Mucosa of descending colon (tissue), 3 donors: ENCODE data around the gene TOP2A. TPM values are rescaled to one million over a fixed set of nuclear protein-coding genes. Genes with fewer than 3 reads are reported as not detected.

Source experiments
- ATAC-seq: fragments of 200-7000 bp; cut with Tn5 transposase; one replicate; pipeline ENCODE4 v1.9.1; 2020; ENCODE audit warnings: mild to moderate bottlenecking, moderate library complexity
- DNase-seq, 3 donors: peaks; one replicate each; pipeline ENCODE4 v3.0.0-alpha.2; 2020
- H3K36me3 ChIP-seq: fragments of 200-600 bp; one replicate; pipeline ENCODE4 v1.8.0; 2021; ENCODE audit warnings: low read depth, mild to moderate bottlenecking
- H3K4me1 ChIP-seq: fragments of 200-600 bp; one replicate; pipeline ENCODE4 v1.8.0; 2021; ENCODE audit warnings: low read depth, mild to moderate bottlenecking
- H3K4me3 ChIP-seq: fragments of 200-600 bp; one replicate; pipeline ENCODE4 v1.8.0; 2021; ENCODE audit warnings: mild to moderate bottlenecking
- H3K9me3 ChIP-seq: fragments of 200-600 bp; one replicate; pipeline ENCODE4 v1.8.0; 2021; ENCODE audit warnings: mild to moderate bottlenecking
- CTCF ChIP-seq: fragments of 200-600 bp; IDR thresholded peaks from one replicate; pipeline ENCODE4 v1.8.0; 2022; ENCODE audit warnings: antibody characterized with exemption, mild to moderate bottlenecking
- intact Hi-C, 2 donors: fragments of 100-400 bp; cut with DNase I in 1 of 2; cut with micrococcal nuclease in 1 of 2; formaldehyde crosslinking; loops; one replicate each; pipeline versions ENCODE4 v1.11.0 to v1.11.1; 2022; cut with DNase I, micrococcal nuclease
- total RNA-seq, 3 donors: library from RNA; stranded (reverse); fragmentation: NEBNext Ultra II Directional in 2 of 3; extraction: Animal tissue kit (Norgen Biotek cat#: 25700) in 2 of 3; gene quantifications; one replicate each; pipeline versions ENCODE4 v1.2.1 to v1.2.4, GENCODE V29; 2021 to 2023
- donor health status: DM: no; HTN: no; CAD: no; lungs with moderate emphysema.
- donor health status: DM: no; HTN: no; CAD: no.
- donor health status: DM: no; HTN: yes; CAD: no.

TOP2A gene
- total RNA-seq, 3 donors from 2014 or later = 6.9 to 50.1 (median 11.4) TPM

DNA sequence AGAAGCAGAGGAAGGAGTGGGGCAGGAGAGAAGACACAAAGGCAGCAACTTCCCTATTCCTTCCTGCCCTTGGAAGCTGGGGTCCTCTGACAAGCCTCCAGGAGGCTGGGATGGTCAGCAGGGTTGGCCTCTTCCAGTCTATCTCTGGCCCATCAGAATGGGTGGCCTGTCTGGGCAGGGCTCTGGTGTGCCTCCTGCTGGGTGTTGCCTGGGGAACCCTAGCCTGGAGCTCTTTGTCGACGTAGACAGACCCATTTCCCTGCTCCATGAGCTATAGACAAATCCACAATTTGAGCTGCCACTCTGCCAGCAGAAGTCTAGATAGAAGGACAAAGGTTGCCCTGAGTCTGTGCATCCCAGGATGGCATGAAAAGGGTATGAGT is 36.9 kb upstream of the TOP2A start:
- intact Hi-C loops = no loop called here
- Histone ChIP-seq H3K4me3 (no peak overlapping the region), H3K4me1 (peaks cover 16% of the 10 kb centered on the region), H3K9me3 (no peaks in the 10 kb centered on the region), H3K36me3 (peaks cover 9% of the 10 kb centered on the region)
- no peak for TF ChIP-seq CTCF
- ATAC-seq (no peak), DNase-seq (no peak)

DNA sequence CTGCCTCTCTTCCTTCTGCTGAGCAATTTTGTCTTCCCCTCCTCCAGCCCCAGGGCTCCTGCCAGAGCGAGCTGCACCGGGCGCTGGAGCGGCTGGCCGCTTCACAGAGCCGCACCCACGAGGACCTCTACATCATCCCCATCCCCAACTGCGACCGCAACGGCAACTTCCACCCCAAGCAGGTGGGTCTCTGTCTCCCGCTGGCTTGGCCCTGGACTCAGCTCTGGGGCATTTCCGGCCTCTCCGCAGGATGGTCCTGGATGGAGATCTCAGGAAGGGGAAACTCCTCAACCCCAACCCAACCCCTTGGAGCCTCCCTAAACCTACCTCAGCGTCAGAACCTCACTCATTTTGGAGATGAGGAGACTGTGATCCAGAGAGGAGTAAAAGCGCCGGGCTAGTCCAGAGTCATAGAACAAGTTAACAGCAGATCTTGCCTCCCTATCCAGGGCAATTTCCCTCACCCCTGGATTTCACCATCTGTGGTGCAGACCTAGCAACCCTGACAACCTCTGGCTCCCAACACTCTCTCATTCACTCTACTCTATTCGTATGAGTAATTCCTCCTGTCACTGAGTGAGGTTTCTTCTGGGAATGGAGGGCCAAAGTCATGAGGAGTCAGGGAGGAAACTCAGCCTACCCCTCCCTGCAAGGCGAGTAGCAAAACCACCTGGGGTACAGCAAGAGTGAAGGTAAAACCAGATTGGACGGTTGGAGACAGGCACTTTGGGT is 36.4 kb upstream of the TOP2A start:
- no peak overlapping the region for H3K4me3 ChIP-seq
- peaks cover 9% of the 10 kb centered on the region for H3K36me3 ChIP-seq
- TF ChIP-seq CTCF = no peak
- peaks cover 21% of the 10 kb centered on the region for H3K4me1 ChIP-seq
- no peak for ATAC-seq
- intact Hi-C loops = no loop called here
- no peaks in the 10 kb centered on the region for H3K9me3 ChIP-seq
- DNase-seq = no peak

DNA sequence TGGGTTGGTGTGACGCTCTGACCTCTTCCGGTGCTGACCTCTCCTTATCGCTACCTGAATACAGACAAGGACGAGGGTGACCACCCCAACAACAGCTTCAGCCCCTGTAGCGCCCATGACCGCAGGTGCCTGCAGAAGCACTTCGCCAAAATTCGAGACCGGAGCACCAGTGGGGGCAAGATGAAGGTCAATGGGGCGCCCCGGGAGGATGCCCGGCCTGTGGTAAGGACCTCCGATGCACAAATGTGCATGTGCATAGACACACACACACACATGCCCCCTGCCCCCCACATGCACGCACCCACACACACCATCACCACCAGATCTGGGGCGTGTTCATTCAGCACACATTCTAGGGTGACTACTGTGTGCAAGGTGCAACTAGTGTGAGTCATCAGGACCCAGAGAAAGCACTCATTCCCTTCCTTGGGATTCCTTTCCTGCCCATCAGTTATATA is 35.3 kb upstream of the TOP2A start:
- intact Hi-C loops = no loop called here
- peaks cover 9% of the 10 kb centered on the region for H3K36me3 ChIP-seq
- peaks cover 32% of the 10 kb centered on the region for H3K4me1 ChIP-seq

DNA sequence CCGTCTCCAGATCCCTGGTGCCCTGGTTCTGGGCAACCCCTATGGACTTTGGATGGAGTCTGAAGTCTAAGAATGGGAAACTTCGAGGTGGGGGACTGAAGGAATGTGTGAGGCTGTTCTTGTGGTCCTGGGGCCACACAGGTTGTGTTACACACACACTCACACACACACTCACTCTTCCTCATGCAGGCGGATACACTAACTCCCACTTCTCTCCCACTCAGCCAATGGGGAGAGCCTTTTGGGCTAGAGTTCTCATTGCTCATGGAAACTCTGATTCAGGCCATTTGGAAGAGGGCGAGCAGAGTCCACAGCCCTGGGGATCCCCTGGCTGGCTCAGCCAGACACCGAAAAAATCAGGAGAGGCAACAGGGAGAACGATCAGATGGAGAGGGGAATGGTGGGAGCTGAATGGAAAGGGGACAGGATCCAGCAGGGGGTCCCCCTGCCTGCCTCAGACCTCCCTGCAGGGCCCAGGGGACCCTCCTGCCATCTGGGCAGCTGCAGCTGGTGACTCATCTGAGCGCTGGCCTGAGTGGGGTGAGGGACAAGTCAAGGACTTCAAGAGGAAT is 34.6 kb upstream of the TOP2A start:
- Histone ChIP-seq H3K36me3 (peaks cover 9% of the 10 kb centered on the region), H3K4me1 (peaks cover 39% of the 10 kb centered on the region), H3K9me3 (no peaks in the 10 kb centered on the region), H3K4me3 (no peak overlapping the region)
- ATAC-seq = no peak
- DNase-seq = no peak
- no peak for TF ChIP-seq CTCF
- intact Hi-C loops = no loop called here

More for the DNA sequence above, 35.3 kb upstream of the TOP2A start:
- DNase-seq (no peak), ATAC-seq (no peak)
- no peak for TF ChIP-seq CTCF
- H3K4me3 ChIP-seq = no peak overlapping the region
- no peaks in the 10 kb centered on the region for H3K9me3 ChIP-seq

DNA sequence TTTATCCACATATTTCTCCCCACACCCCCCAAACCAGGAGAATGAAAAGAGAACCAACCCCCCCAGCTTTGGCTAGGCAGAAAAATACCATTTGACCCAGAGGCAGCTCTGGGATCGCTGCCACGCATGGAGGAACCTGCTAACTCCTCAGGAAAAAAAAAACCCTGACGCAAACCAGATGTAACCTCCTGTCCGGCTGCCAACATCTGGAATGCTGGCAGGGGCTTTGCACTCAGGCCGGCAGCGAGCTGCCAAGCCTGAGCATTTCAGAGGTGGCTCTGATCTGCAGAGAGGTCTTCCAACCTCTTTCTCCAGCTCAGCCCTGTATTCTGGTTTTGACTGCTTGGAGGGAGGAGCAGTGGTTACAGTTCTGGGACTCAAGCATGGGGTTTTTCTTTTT is 33.7 kb upstream of the TOP2A start:
- Histone ChIP-seq H3K36me3 (peaks cover 9% of the 10 kb centered on the region), H3K9me3 (no peaks in the 10 kb centered on the region), H3K4me1 (peaks cover 48% of the 10 kb centered on the region), H3K4me3 (no peak overlapping the region)
- intact Hi-C loops = no loop called here
- DNase-seq (no peak), ATAC-seq (no peak)
- TF ChIP-seq CTCF = no peak
